ENCODE data around the gene GPRC5C.

Gene GPRC5C

GRCh38 chr17:74437702-74438101 is 5.8 kb downstream of the GPRC5C start:
- Histone ChIP-seq H3K27ac (ENCODE audit: low read depth, low read length) (no peak overlapping the region), H3K9ac (ENCODE audit: low read depth, low read length) (no peak overlapping the region), H3K4me3 (ENCODE audit: low read length) (no peak overlapping the region), H3K4me1 (ENCODE audit: insufficient read depth, low read length) (peaks cover 9% of the 10 kb centered on the region), H3K9me3 (ENCODE audit: insufficient read depth, low read depth, low read length) (no peaks in the 10 kb centered on the region), H3K27me3 (ENCODE audit: insufficient read depth, low read length) (peaks cover 9% of the 10 kb centered on the region), H3K36me3 (ENCODE audit: insufficient read depth, low read length) (no peaks in the 10 kb centered on the region; the same call in 1 of the 2 replicates)
- WGBS = 67% methylated on average over 3 of the region's 3 CpGs

GRCh38 chr17:74439691-74440567 is 8.0 kb downstream of the GPRC5C start:
- Histone ChIP-seq H3K27ac (ENCODE audit: low read depth, low read length) (no peak overlapping the region), H3K4me1 (ENCODE audit: insufficient read depth, low read length) (peaks cover 5% of the 10 kb centered on the region; the same call in 1 of the 2 replicates), H3K9ac (ENCODE audit: low read depth, low read length) (no peak overlapping the region), H3K36me3 (ENCODE audit: insufficient read depth, low read length) (no peaks in the 10 kb centered on the region; the same call in 1 of the 2 replicates), H3K4me3 (ENCODE audit: low read length) (no peak overlapping the region), H3K9me3 (ENCODE audit: insufficient read depth, low read depth, low read length) (no peaks in the 10 kb centered on the region), H3K27me3 (ENCODE audit: insufficient read depth, low read length) (no peaks in the 10 kb centered on the region)
- 94% methylated on average over 31 of the region's 31 CpGs for whole genome bisulfite sequencing

GRCh38 chr17:74441537-74441936 is 9.6 kb downstream of the GPRC5C start:
- Histone ChIP-seq H3K4me1 (ENCODE audit: insufficient read depth, low read length) (peaks cover 5% of the 10 kb centered on the region; the same call in 1 of the 2 replicates), H3K9me3 (ENCODE audit: insufficient read depth, low read depth, low read length) (no peaks in the 10 kb centered on the region), H3K27me3 (ENCODE audit: insufficient read depth, low read length) (no peaks in the 10 kb centered on the region), H3K4me3 (ENCODE audit: low read length) (no peak overlapping the region), H3K27ac (ENCODE audit: low read depth, low read length) (no peak overlapping the region), H3K9ac (ENCODE audit: low read depth, low read length) (no peak overlapping the region), H3K36me3 (ENCODE audit: insufficient read depth, low read length) (no peaks in the 10 kb centered on the region; the same call in 1 of the 2 replicates)
- WGBS = 98% methylated on average over 6 of the region's 7 CpGs

- peaks cover 5% of the 10 kb centered on the region; the same call in 1 of the 2 replicates for H3K4me1 ChIP-seq (ENCODE audit: insufficient read depth, low read length)
- H3K4me3 ChIP-seq (ENCODE audit: low read length) = peak overlapping the region; percentile 21; the same call in 1 of the 2 replicates
- no peak overlapping the region for H3K9ac ChIP-seq (ENCODE audit: low read depth, low read length)
- peak overlapping the region; percentile 41; the same call in 1 of the 2 replicates for H3K27ac ChIP-seq (ENCODE audit: low read depth, low read length)
- no peaks in the 10 kb centered on the region for H3K27me3 ChIP-seq (ENCODE audit: insufficient read depth, low read length)
- no peaks in the 10 kb centered on the region for H3K9me3 ChIP-seq (ENCODE audit: insufficient read depth, low read depth, low read length)
- 78% methylated on average over 6 of the region's 6 CpGs for WGBS
- peaks cover 6% of the 10 kb centered on the region; the same call in 1 of the 2 replicates for H3K36me3 ChIP-seq (ENCODE audit: insufficient read depth, low read length)
These were observed 10.4 kb downstream of the GPRC5C start for GRCh38 chr17:74442291-74442669.

GRCh38 chr17:74442670-74443515 is 11.0 kb downstream of the GPRC5C start:
- Histone ChIP-seq H3K36me3 (ENCODE audit: insufficient read depth, low read length) (peaks cover 8% of the 10 kb centered on the region; the same call in 1 of the 2 replicates), H3K27me3 (ENCODE audit: insufficient read depth, low read length) (no peaks in the 10 kb centered on the region), H3K4me3 (ENCODE audit: low read length) (peak overlapping the region; percentile 21; the same call in 1 of the 2 replicates), H3K27ac (ENCODE audit: low read depth, low read length) (no peak overlapping the region; the same call in 1 of the 2 replicates), H3K4me1 (ENCODE audit: insufficient read depth, low read length) (peaks cover 5% of the 10 kb centered on the region; the same call in 1 of the 2 replicates), H3K9ac (ENCODE audit: low read depth, low read length) (no peak overlapping the region), H3K9me3 (ENCODE audit: insufficient read depth, low read depth, low read length) (no peaks in the 10 kb centered on the region)
- 59% methylated on average over 27 of the region's 28 CpGs for WGBS

- Histone ChIP-seq H3K9ac (ENCODE audit: low read depth, low read length) (no peak overlapping the region), H3K4me1 (ENCODE audit: insufficient read depth, low read length) (peaks cover 5% of the 10 kb centered on the region; the same call in 1 of the 2 replicates), H3K27ac (ENCODE audit: low read depth, low read length) (no peak overlapping the region), H3K9me3 (ENCODE audit: insufficient read depth, low read depth, low read length) (no peaks in the 10 kb centered on the region), H3K27me3 (ENCODE audit: insufficient read depth, low read length) (no peaks in the 10 kb centered on the region), H3K36me3 (ENCODE audit: insufficient read depth, low read length) (peaks cover 8% of the 10 kb centered on the region; the same call in 1 of the 2 replicates), H3K4me3 (ENCODE audit: low read length) (no peak overlapping the region)
- 88% methylated on average over 7 of the region's 8 CpGs for WGBS
These were observed 11.8 kb downstream of the GPRC5C start for GRCh38 chr17:74443516-74444296.

- Histone ChIP-seq H3K36me3 (ENCODE audit: insufficient read depth, low read length) (peaks cover 8% of the 10 kb centered on the region; the same call in 1 of the 2 replicates), H3K9me3 (ENCODE audit: insufficient read depth, low read depth, low read length) (no peaks in the 10 kb centered on the region), H3K27me3 (ENCODE audit: insufficient read depth, low read length) (no peaks in the 10 kb centered on the region), H3K4me3 (ENCODE audit: low read length) (no peak overlapping the region), H3K4me1 (ENCODE audit: insufficient read depth, low read length) (peaks cover 5% of the 10 kb centered on the region; the same call in 1 of the 2 replicates), H3K9ac (ENCODE audit: low read depth, low read length) (no peak overlapping the region), H3K27ac (ENCODE audit: low read depth, low read length) (no peak overlapping the region)
- 42% methylated on average over 12 of the region's 12 CpGs for WGBS
These were observed 12.5 kb downstream of the GPRC5C start for GRCh38 chr17:74444406-74444805.

GRCh38 chr17:74445158-74445557 is 13.3 kb downstream of the GPRC5C start:
- H3K9me3 ChIP-seq (ENCODE audit: insufficient read depth, low read depth, low read length) = no peaks in the 10 kb centered on the region
- H3K27ac ChIP-seq (ENCODE audit: low read depth, low read length) = no peak overlapping the region
- WGBS = 92% methylated on average over 7 of the region's 7 CpGs
- peaks cover 8% of the 10 kb centered on the region; the same call in 1 of the 2 replicates for H3K36me3 ChIP-seq (ENCODE audit: insufficient read depth, low read length)
- H3K4me3 ChIP-seq (ENCODE audit: low read length) = no peak overlapping the region
- no peaks in the 10 kb centered on the region for H3K27me3 ChIP-seq (ENCODE audit: insufficient read depth, low read length)
- peaks cover 5% of the 10 kb centered on the region; the same call in 1 of the 2 replicates for H3K4me1 ChIP-seq (ENCODE audit: insufficient read depth, low read length)
- no peak overlapping the region for H3K9ac ChIP-seq (ENCODE audit: low read depth, low read length)

GRCh38 chr17:74446551-74447500 is 14.9 kb downstream of the GPRC5C start:
- Histone ChIP-seq H3K9ac (ENCODE audit: low read depth, low read length) (no peak overlapping the region), H3K4me3 (ENCODE audit: low read length) (no peak overlapping the region), H3K4me1 (ENCODE audit: insufficient read depth, low read length) (peaks cover 5% of the 10 kb centered on the region; the same call in 1 of the 2 replicates), H3K27ac (ENCODE audit: low read depth, low read length) (no peak overlapping the region), H3K36me3 (ENCODE audit: insufficient read depth, low read length) (peaks cover 8% of the 10 kb centered on the region; the same call in 1 of the 2 replicates), H3K27me3 (ENCODE audit: insufficient read depth, low read length) (peaks cover 8% of the 10 kb centered on the region), H3K9me3 (ENCODE audit: insufficient read depth, low read depth, low read length) (no peaks in the 10 kb centered on the region)
- WGBS = 76% methylated on average over 31 of the region's 31 CpGs

Measured in HUES64 (cell line).